ENCODE results near the gene FAM200C.

DNA sequence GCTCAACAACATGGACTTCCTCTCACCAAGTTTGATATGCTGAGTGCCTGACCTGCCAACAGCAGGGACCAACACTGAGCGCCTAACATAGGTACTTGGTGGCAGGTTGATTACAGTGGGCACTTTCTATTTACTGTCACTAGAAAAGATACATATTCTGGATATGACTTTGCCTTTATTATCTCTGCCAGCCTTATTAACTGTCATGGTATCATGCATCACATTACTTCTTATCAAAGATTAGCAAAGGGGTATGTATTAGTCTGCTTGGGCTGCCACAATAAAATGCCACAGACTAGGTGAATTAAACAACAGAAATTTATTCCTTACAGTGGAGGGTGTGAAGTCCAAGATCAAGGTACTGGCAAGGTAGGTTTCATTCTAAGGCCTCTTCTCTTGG lies 15.2 kb downstream of the FAM200C start:
- TF ChIP-seq CTCF (IDR thresholded peaks at IDR 0.05; ENCODE audit: low read depth, low read length): no peak
- TF ChIP-seq EZH2phosphoT487 (IDR thresholded peaks at IDR 0.05; ENCODE audit: low read depth): no peak
